GM23338 (cell line): ENCODE measurements around the gene OR7G2.

Experiments used
- CREB1 ChIP-seq: fragments of 250-450 bp; sonication (Bioruptor Pico); IDR thresholded peaks from 2 replicates; pipeline ENCODE4 v1.5.0; 2020; ENCODE audit warnings: low read depth, mild to moderate bottlenecking, moderate library complexity
- ETS1 ChIP-seq: IDR thresholded peaks from 2 replicates; pipeline ENCODE4 v1.6.1; 2016; ENCODE audit warnings: antibody characterized with exemption
- POLR2AphosphoS5 ChIP-seq: IDR thresholded peaks from 2 replicates; pipeline ENCODE4 v1.6.1; 2016; ENCODE audit warnings: antibody characterized with exemption, low read depth
- REST ChIP-seq: IDR thresholded peaks from one replicate; pipeline ENCODE4 v1.6.1; 2018; ENCODE audit warnings: antibody characterized with exemption; ENCODE audit not compliant: unreplicated experiment
- TF ChIP-seq, protein P1 (sequence below), 2 experiments: fragments of 200-600 bp in 1 of 2; sonication (generic) in 1 of 2; conservative IDR thresholded peaks; 2 replicates each; pipeline versions ENCODE4 v1.5.1 to v1.6.1; 2016 to 2017; ENCODE audit warnings: antibody characterized with exemption in 2 of 2, low read depth in 2 of 2, mild to moderate bottlenecking in 2 of 2, moderate library complexity in 1 of 2

- TF ChIP-seq, protein P1, sequence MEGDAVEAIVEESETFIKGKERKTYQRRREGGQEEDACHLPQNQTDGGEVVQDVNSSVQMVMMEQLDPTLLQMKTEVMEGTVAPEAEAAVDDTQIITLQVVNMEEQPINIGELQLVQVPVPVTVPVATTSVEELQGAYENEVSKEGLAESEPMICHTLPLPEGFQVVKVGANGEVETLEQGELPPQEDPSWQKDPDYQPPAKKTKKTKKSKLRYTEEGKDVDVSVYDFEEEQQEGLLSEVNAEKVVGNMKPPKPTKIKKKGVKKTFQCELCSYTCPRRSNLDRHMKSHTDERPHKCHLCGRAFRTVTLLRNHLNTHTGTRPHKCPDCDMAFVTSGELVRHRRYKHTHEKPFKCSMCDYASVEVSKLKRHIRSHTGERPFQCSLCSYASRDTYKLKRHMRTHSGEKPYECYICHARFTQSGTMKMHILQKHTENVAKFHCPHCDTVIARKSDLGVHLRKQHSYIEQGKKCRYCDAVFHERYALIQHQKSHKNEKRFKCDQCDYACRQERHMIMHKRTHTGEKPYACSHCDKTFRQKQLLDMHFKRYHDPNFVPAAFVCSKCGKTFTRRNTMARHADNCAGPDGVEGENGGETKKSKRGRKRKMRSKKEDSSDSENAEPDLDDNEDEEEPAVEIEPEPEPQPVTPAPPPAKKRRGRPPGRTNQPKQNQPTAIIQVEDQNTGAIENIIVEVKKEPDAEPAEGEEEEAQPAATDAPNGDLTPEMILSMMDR (conservative IDR thresholded peaks at IDR 0.05; ENCODE audit: low read depth in 2 of 2), result no peak
- TF ChIP-seq POLR2AphosphoS5, result no peak
- TF ChIP-seq ETS1, result no peak
- TF ChIP-seq REST, result no peak
- no peak for TF ChIP-seq CREB1 (CRISPR knock-in tag)
Measured at GRCh38 chr19:9075064-9075949, 32.0 kb downstream of the OR7G2 start.
